IPS-15b (cell line): ENCODE data around the gene FOCAD.

Source experiments
- H3K27me3 ChIP-seq: one replicate; pipeline ENCODE4 v1.6.1; 2013; ENCODE audit warnings: low read length; ENCODE audit not compliant: control insufficient read depth, insufficient read depth
- H3K36me3 ChIP-seq: one replicate; pipeline ENCODE4 v1.6.1; 2013; ENCODE audit warnings: low read length; ENCODE audit not compliant: control insufficient read depth, insufficient read depth
- H3K4me1 ChIP-seq: one replicate; pipeline ENCODE4 v1.6.1; 2013; ENCODE audit warnings: mild to moderate bottlenecking, low read length; ENCODE audit not compliant: control insufficient read depth, insufficient read depth
- H3K4me3 ChIP-seq: one replicate; pipeline ENCODE4 v1.5.1; 2013; ENCODE audit warnings: low read depth, low read length
- H3K9ac ChIP-seq: one replicate; pipeline ENCODE4 v1.6.1; 2013; ENCODE audit warnings: low read depth, mild to moderate bottlenecking, low read length
- H3K9me3 ChIP-seq: one replicate; pipeline ENCODE4 v1.6.1; 2013; ENCODE audit warnings: mild to moderate bottlenecking, low read length; ENCODE audit not compliant: control insufficient read depth, insufficient read depth

Gene FOCAD

GRCh38 chr9:20988671-20989315 lies 304.7 kb downstream of the FOCAD start:
- peaks cover 14% of the 10 kb centered on the region for H3K36me3 ChIP-seq
- no peaks in the 10 kb centered on the region for H3K9me3 ChIP-seq
- peaks cover 3% of the 10 kb centered on the region for H3K4me1 ChIP-seq
- H3K4me3 ChIP-seq = no peak overlapping the region
- H3K9ac ChIP-seq = no peak overlapping the region
- no peaks in the 10 kb centered on the region for H3K27me3 ChIP-seq

- no peak overlapping the region for H3K9ac ChIP-seq
- H3K9me3 ChIP-seq = no peaks in the 10 kb centered on the region
- H3K4me1 ChIP-seq = peaks cover 3% of the 10 kb centered on the region
- H3K36me3 ChIP-seq = peaks cover 14% of the 10 kb centered on the region
- H3K27me3 ChIP-seq = no peaks in the 10 kb centered on the region
- no peak overlapping the region for H3K4me3 ChIP-seq
Measured at GRCh38 chr9:20989923-20990341, 305.9 kb downstream of the FOCAD start.

GRCh38 chr9:20990867-20991266 lies 306.8 kb downstream of the FOCAD start:
- peaks cover 3% of the 10 kb centered on the region for H3K4me1 ChIP-seq
- no peak overlapping the region for H3K4me3 ChIP-seq
- no peaks in the 10 kb centered on the region for H3K27me3 ChIP-seq
- no peaks in the 10 kb centered on the region for H3K9me3 ChIP-seq
- H3K9ac ChIP-seq = no peak overlapping the region
- H3K36me3 ChIP-seq = peaks cover 14% of the 10 kb centered on the region

- Histone ChIP-seq H3K4me1 (no peaks in the 10 kb centered on the region), H3K9ac (no peak overlapping the region), H3K36me3 (peaks cover 6% of the 10 kb centered on the region), H3K9me3 (no peaks in the 10 kb centered on the region), H3K27me3 (no peaks in the 10 kb centered on the region), H3K4me3 (no peak overlapping the region)
Measured at GRCh38 chr9:20994486-20994885, 310.4 kb downstream of the FOCAD start.

- Histone ChIP-seq H3K4me1 (no peaks in the 10 kb centered on the region), H3K27me3 (no peaks in the 10 kb centered on the region)
Measured at GRCh38 chr9:20995616-20996015, 311.6 kb downstream of the FOCAD start.

GRCh38 chr9:20996809-20997208 lies 312.8 kb downstream of the FOCAD start:
- H3K4me3 ChIP-seq = no peak overlapping the region
- no peaks in the 10 kb centered on the region for H3K27me3 ChIP-seq
- no peaks in the 10 kb centered on the region for H3K9me3 ChIP-seq

More at GRCh38 chr9:20995616-20996015, 311.6 kb downstream of the FOCAD start:
- H3K36me3 ChIP-seq = no peaks in the 10 kb centered on the region
- H3K9ac ChIP-seq = no peak overlapping the region
- no peak overlapping the region for H3K4me3 ChIP-seq
- H3K9me3 ChIP-seq = no peaks in the 10 kb centered on the region

GRCh38 chr9:20997503-20998076 lies 313.5 kb downstream of the FOCAD start:
- Histone ChIP-seq H3K9ac (no peak overlapping the region), H3K9me3 (no peaks in the 10 kb centered on the region), H3K36me3 (no peaks in the 10 kb centered on the region), H3K27me3 (no peaks in the 10 kb centered on the region), H3K4me3 (no peak overlapping the region), H3K4me1 (no peaks in the 10 kb centered on the region)

More at GRCh38 chr9:20996809-20997208, 312.8 kb downstream of the FOCAD start:
- Histone ChIP-seq H3K36me3 (no peaks in the 10 kb centered on the region), H3K9ac (no peak overlapping the region), H3K4me1 (no peaks in the 10 kb centered on the region)

GRCh38 chr9:21001581-21001980 lies 317.5 kb downstream of the FOCAD start:
- Histone ChIP-seq H3K9me3 (no peaks in the 10 kb centered on the region), H3K36me3 (no peaks in the 10 kb centered on the region), H3K4me3 (no peak overlapping the region), H3K27me3 (no peaks in the 10 kb centered on the region), H3K4me1 (no peaks in the 10 kb centered on the region), H3K9ac (no peak overlapping the region)

GRCh38 chr9:21002040-21002439 lies 318.0 kb downstream of the FOCAD start:
- no peak overlapping the region for H3K4me3 ChIP-seq
- H3K4me1 ChIP-seq = no peaks in the 10 kb centered on the region
- H3K9ac ChIP-seq = no peak overlapping the region
- H3K9me3 ChIP-seq = no peaks in the 10 kb centered on the region
- H3K27me3 ChIP-seq = no peaks in the 10 kb centered on the region
- no peaks in the 10 kb centered on the region for H3K36me3 ChIP-seq

- no peaks in the 10 kb centered on the region for H3K27me3 ChIP-seq
- H3K36me3 ChIP-seq = no peaks in the 10 kb centered on the region
- no peak overlapping the region for H3K9ac ChIP-seq
- H3K4me3 ChIP-seq = no peak overlapping the region
- peaks cover 12% of the 10 kb centered on the region for H3K4me1 ChIP-seq
- H3K9me3 ChIP-seq = no peaks in the 10 kb centered on the region
Measured at GRCh38 chr9:21015129-21015815, 331.2 kb downstream of the FOCAD start.

GRCh38 chr9:21015995-21016394 lies 331.9 kb downstream of the FOCAD start:
- no peak overlapping the region for H3K9ac ChIP-seq
- H3K27me3 ChIP-seq = no peaks in the 10 kb centered on the region
- no peak overlapping the region for H3K4me3 ChIP-seq
- no peaks in the 10 kb centered on the region for H3K9me3 ChIP-seq
- H3K4me1 ChIP-seq = peaks cover 12% of the 10 kb centered on the region
- H3K36me3 ChIP-seq = no peaks in the 10 kb centered on the region
